Measurements from ENCODE around the gene ABLIM3.

Gene ABLIM3

DNA sequence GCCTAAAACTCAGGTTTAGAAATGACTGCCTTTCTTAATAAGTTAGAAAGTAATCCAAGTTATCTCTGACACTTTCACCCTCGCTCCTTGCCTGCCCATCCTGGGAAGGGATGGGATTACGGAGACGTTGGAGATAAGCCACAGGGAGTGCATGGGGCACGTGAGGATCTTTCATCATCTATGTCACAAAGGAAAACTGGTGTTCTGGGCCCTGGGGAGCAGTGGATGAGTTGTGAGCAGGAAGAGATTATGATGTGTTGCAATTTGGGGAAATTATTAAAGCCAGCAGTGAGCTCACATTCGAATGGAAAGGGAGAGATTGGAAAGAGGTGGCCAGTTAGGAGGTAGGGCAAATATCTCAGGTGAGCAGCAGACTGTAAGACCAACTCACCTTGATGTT, 143.2 kb downstream of the ABLIM3 start:
- DNase-seq: no peak

DNA sequence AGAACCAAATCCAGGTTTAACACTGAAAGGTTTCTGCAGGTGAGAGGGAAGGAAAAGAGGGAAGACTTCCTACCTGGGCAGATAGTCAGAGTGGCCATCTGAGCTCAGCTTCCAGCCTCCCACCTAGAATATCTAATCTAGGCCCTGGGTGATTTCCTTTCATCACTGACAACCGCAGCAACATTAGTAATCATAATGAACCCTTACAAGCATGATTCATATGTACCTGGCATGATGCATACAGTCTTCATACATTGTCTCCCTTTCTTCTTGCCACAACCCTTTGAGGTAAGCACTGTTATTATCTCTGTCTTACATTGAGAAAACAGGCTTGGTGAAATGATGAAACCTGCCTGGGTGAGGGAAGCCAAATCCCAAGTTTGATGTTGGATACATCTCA, 143.9 kb downstream of the ABLIM3 start:
- no peak for DNase-seq

DNA sequence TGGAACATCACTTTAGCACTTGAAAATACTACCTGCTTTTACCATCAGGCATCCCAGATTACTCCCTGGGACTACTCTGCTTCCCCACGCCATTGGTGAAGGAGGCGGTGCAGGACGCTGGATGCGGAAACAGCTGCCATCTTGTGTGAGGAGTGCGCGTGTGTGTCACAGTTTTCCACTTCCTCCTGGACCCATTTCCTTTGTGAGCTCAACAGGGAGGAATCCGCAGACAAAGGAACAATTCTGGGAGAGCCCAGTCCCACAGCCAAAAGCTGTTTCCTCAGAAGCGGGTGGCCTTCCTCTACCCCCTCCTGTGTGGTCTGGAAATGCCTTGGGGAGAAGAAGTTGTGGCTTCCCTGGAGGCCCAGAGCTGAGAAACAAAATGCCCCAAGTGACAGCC, 147.1 kb downstream of the ABLIM3 start:
- DNase-seq: no peak

DNA sequence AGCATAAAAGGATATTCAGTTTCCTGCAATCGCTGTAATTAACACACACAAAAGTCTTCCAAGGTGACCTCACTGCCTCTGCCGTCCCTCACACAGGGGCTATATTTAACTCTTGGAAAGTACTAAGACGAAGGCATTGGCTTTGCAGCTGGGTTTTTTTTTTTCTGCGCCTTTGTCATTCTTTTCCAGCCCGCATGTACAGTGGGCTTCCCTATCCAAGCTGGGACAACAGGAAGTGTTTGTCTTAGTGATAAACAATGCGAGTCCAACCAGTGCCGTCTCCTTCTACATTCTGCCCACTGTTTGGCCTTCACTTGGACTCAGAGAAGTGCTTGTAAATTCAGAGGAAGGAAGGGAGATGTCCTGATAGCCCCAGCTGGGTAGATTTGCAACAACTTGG, 148.0 kb downstream of the ABLIM3 start:
- DNase-seq: no peak

GRCh38 chr5:149294872-149295829, 153.9 kb downstream of the ABLIM3 start:
- DNase-seq: no peak

DNA sequence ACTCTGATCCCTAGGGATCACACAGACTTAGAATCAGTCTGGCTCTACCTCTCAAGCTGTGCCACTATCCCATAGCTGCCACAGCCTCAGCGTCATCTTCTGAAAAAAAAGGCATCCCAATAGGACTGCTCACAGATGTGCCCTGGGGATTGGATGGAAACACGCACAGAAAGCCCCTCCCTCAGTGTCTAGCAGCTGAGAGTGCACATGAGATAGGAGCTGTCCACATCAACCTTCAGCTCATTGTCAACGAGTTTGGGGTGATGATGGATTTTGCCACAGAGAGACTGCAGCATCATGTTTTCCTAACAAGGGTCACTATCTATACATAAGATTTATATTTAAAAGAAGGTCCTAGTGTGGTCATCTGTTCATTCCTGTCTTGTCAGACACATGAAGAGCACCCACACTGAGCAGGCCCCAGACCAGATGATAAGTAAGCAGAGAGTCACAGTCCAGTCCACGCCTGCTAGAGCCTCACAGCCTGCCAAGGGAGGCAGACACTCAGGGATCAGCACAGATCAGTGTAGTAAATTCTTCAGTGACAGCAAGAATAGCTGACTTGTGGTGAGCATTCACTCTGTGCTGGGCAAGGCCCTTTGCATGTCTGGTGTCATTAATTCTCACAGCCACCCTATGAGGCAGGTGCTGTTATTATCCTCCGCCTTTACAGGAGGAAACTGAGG, 156.2 kb downstream of the ABLIM3 start:
- DNase-seq: no peak

DNA sequence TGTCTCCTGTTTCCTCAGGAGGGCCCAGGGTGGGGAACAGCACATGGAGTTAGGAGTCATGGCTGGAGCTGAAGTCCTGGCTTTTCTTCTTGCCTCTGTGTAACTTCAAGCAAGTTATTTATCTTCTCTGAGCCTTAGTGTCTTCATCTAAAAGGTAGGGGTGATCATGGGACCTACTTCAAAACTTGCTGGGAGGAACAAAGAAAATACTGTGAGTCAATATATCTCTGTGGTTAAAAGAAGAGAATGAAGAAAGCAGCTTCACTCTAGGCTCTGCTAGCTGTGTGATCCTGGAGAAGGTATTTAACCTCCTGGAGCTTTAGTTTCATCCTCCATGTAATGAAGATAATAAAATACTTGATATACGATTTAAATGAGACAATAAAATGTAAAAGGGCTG, 156.9 kb downstream of the ABLIM3 start:
- no peak for DNase-seq

DNA sequence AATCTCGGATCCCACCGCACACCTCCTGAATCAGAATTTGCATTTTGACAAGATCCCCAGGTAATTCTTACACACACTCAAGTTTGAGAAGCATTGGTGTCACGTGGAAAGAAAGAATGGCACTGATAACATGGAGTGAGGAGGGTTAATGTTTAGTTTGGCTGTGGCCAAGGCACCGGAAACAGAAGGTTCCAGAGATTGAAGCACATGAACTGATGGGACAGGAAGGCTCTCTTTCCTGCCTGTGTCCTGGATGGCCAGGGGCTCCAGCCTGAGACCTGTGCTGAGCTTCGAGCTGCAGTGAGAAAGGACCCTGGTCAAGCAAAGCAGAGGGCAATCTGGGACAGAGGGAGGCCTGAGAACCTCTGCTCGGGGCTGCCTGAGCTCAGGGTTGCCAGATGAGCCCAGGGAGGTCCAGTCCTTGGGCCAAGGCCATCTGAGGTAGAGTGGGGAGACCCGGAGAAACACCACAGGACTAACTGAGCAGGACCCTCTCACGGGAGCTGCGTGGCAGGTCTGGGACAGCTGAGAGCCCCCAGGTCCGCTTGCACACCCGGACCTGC, 157.6 kb downstream of the ABLIM3 start:
- DNase-seq: no peak

DNA sequence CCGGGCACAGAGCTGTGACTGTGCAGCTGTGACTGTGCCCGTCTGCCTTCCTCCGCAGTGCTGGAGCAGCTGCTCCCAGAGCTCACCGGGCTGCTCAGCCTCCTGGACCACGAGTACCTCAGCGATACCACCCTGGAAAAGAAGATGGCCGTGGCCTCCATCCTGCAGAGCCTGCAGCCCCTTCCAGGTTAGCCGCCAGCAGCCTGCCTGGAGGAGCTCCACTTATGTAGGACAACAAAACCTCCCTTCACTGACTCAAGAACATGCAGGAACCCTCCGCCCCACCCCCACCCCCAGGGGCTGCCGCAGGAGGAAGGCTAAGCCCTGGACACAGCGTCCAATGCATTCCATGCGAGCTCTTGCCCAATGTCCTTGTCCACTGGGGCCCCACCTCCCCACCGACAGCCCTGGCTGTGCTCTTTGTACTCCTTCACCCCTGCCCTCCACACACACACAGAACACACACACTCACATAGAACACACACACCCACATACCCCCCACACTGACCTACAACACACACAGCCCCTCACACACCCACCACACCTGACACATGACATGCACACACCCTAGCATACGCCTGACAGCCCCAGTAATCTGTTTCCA, 158.3 kb downstream of the ABLIM3 start:
- DNase-seq: no peak

- no peak for DNase-seq
Observed at GRCh38 chr5:149300441-149300840, 159.1 kb downstream of the ABLIM3 start.

DNA sequence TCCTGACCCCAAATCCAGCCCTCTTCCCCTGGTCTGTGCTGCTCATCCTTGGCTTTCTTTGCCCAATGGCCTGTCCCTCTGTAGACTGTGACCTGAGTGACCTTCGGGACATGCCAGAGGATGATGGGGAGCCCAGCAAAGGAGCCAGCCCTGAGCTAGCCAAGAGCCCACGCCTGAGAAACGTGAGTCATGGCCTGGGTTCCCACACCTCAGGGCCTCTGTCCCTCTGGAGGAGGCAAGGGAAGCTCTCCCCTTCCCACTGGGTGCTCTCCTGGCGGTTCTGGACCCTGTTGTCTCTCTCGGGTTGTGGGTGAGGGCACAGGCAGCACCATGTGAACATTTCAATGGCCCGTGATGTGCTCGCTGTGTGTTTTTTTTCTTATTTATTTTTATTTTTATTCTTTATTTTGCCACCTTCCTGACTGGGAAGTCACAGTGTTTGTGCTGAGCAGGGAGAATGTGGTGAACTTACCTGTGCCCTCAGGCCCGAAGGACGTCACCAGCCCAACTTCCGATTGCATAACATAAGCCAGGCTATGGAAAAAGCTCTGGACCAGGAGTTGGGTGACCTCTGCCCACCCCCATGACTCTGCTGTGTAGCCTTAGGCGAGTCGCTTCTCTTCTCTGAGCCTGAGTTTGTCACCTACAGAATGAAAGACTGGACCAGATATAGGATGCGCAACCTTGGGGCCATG, 159.9 kb downstream of the ABLIM3 start:
- no peak for DNase-seq

GRCh38 chr5:149301744-149302380, 160.6 kb downstream of the ABLIM3 start:
- DNase-seq: no peak

- DNase-seq: no peak
Observed at GRCh38 chr5:149302641-149303040, 161.3 kb downstream of the ABLIM3 start.

DNA sequence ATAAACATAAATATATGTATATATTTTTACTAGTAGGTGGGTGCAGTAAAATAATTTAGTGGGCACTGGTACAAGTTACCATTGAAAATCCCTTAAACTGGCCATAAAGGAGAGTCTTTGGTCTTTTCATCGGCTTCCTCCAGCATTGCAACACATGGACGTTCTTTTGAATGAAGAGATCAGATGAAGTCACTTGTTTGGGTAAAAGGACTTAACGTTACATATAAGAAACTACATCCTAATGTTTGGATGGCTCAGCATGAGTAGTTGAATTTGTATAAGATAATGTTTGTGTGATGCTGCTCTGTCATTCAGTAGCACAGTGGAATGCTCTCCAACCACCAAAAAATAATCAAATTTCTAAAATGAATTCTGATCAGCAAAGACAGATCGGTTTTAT, 161.9 kb downstream of the ABLIM3 start:
- no peak for DNase-seq

- no peak for DNase-seq
Observed at GRCh38 chr5:149304195-149305078, 163.1 kb downstream of the ABLIM3 start.

DNA sequence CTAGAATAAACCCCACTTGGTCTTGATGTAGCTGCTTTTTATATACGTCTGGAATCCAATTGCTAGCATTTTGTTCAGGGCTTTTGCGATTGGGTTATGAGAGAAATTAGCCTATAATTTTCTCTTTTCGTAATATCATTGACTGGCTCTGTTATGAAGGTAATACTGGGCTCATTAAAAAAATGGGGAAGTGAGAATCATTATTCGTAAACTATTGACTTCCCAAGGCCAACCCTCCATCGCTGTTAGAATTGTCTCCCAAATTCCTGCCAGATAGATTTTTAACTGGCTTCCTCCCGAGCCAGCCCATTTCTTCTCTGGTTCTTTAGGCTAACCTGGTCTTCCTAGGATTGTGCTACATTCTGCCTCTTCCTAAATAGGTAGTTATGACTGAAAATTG, 168.1 kb downstream of the ABLIM3 start:
- no peak for DNase-seq

Data from hematopoietic multipotent progenitor cell treated with erythropoietin and hydrocortisone succinate and interleukin-3 and kit ligand, for 8 days (in vitro differentiated cells).